Measurements from ENCODE around the gene RRP8. TPM values are rescaled to one million over a fixed set of nuclear protein-coding genes. Genes with fewer than 3 reads are reported as not detected.

Gene RRP8
- total RNA-seq, 1 donor from 2014 or later: 17.8 TPM

- no peak overlapping the region for H3K27ac Mint-ChIP-seq (ENCODE audit: unreplicated experiment)
- DNase-seq (ENCODE audit: extremely low spot score, unreplicated experiment): no peak
- H3K36me3 Mint-ChIP-seq (ENCODE audit: unreplicated experiment): no peaks in the 10 kb centered on the region
- no peaks in the 10 kb centered on the region for H3K9me3 Mint-ChIP-seq (ENCODE audit: unreplicated experiment)
- H3K4me1 Mint-ChIP-seq (ENCODE audit: unreplicated experiment): no peaks in the 10 kb centered on the region
- TF ChIP-seq CTCF (IDR thresholded peaks at IDR 0.05): no peak
- H3K27me3 Mint-ChIP-seq (ENCODE audit: unreplicated experiment): no peaks in the 10 kb centered on the region
- H3K4me3 Mint-ChIP-seq (ENCODE audit: unreplicated experiment): no peak overlapping the region
Observed at GRCh38 chr11:6561288-6561687, 42.1 kb downstream of the RRP8 start.

DNA sequence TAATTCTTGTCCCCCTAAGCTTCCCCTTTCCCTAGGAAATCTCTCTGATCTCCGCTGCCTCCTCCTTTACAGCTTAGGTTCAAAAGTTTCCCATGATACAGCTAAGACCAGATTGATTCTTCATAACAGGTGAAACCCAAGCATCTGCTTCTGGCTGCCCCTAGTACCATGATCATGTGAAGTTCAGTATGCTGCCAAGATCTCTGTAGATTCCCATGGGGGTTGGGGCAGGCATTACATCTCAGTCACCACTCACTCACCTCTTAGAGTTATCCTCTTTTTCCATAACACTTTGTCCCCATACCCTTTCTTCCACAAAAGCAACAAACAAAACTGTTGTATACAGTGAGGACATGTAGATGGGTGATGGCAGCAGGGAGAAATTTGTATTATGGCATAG lies 44.0 kb downstream of the RRP8 start:
- DNase-seq (ENCODE audit: extremely low spot score, unreplicated experiment): no peak

DNA sequence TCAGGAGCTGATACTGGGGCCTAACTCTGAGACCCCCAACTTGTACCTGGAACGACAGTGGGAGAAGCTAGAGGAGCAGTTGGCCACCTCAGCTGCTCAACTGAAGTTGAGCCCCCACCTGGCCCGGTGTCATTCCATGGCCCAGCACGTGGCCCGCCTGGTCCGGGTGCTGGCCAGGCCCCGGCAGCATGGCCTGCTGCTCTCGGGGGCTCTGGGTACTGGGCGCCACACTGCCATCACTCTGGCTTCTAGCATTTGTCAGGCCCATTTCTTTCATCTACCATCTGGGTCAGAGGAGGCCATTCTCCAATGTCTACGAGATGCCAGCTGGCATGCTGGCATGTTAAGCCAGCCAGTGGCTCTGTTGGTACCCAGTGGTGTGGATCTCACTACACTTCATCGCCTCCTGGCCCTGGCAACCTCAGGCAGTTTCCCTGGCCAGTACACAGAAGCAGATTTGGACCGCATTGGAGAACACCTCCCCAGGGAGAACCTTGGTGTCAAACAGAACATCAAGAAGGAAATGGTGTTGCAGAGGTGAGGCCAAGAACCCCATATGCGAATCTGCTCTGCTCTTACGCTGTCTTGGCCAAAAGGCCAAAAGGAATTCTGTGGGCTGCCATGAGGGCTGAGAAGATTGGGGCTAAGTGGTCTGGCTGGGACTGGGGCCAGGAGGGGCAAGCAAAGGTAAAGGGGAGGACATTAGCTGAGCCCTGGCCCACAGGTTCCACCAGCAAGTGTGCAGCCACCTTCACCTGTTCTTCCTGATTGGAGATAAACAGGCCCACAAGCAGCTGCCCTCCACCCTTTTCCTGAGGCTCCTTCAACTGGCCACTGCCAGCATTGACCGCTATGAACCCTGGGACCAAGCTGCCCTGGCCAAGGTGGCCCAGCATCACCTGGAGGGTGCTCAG lies 45.4 kb downstream of the RRP8 start:
- H3K9me3 Mint-ChIP-seq (ENCODE audit: unreplicated experiment): no peaks in the 10 kb centered on the region

More for the DNA sequence above, 44.0 kb downstream of the RRP8 start:
- Mint-ChIP-seq H3K27ac (ENCODE audit: unreplicated experiment) (no peak overlapping the region), H3K36me3 (ENCODE audit: unreplicated experiment) (no peaks in the 10 kb centered on the region), H3K4me1 (ENCODE audit: unreplicated experiment) (no peaks in the 10 kb centered on the region), H3K27me3 (ENCODE audit: unreplicated experiment) (no peaks in the 10 kb centered on the region), H3K4me3 (ENCODE audit: unreplicated experiment) (no peak overlapping the region), H3K9me3 (ENCODE audit: unreplicated experiment) (no peaks in the 10 kb centered on the region)
- TF ChIP-seq CTCF (IDR thresholded peaks at IDR 0.05): no peak

GRCh38 chr11:6557063-6557462 lies 46.4 kb downstream of the RRP8 start:
- Mint-ChIP-seq H3K36me3 (ENCODE audit: unreplicated experiment) (no peaks in the 10 kb centered on the region), H3K9me3 (ENCODE audit: unreplicated experiment) (no peaks in the 10 kb centered on the region), H3K27ac (ENCODE audit: unreplicated experiment) (no peak overlapping the region), H3K4me3 (ENCODE audit: unreplicated experiment) (no peak overlapping the region), H3K27me3 (ENCODE audit: unreplicated experiment) (no peaks in the 10 kb centered on the region), H3K4me1 (ENCODE audit: unreplicated experiment) (no peaks in the 10 kb centered on the region)
- no peak for DNase-seq (ENCODE audit: extremely low spot score, unreplicated experiment)
- TF ChIP-seq CTCF (IDR thresholded peaks at IDR 0.05): no peak

More for the DNA sequence above, 45.4 kb downstream of the RRP8 start:
- H3K36me3 Mint-ChIP-seq (ENCODE audit: unreplicated experiment): no peaks in the 10 kb centered on the region
- no peaks in the 10 kb centered on the region for H3K4me1 Mint-ChIP-seq (ENCODE audit: unreplicated experiment)
- TF ChIP-seq CTCF (IDR thresholded peaks at IDR 0.05): no peak
- H3K27me3 Mint-ChIP-seq (ENCODE audit: unreplicated experiment): no peaks in the 10 kb centered on the region
- H3K4me3 Mint-ChIP-seq (ENCODE audit: unreplicated experiment): no peak overlapping the region
- no peak overlapping the region for H3K27ac Mint-ChIP-seq (ENCODE audit: unreplicated experiment)
- DNase-seq (ENCODE audit: extremely low spot score, unreplicated experiment): no peak

- Mint-ChIP-seq H3K27me3 (ENCODE audit: unreplicated experiment) (no peaks in the 10 kb centered on the region), H3K36me3 (ENCODE audit: unreplicated experiment) (no peaks in the 10 kb centered on the region), H3K9me3 (ENCODE audit: unreplicated experiment) (no peaks in the 10 kb centered on the region), H3K4me3 (ENCODE audit: unreplicated experiment) (no peak overlapping the region), H3K4me1 (ENCODE audit: unreplicated experiment) (no peaks in the 10 kb centered on the region), H3K27ac (ENCODE audit: unreplicated experiment) (no peak overlapping the region)
- DNase-seq (ENCODE audit: extremely low spot score, unreplicated experiment): no peak
- no peak for TF ChIP-seq CTCF (IDR thresholded peaks at IDR 0.05)
Observed at GRCh38 chr11:6556139-6556949, 47.1 kb downstream of the RRP8 start.
